Measurements from ENCODE around the gene ZNF710. TPM values are rescaled to one million over a fixed set of nuclear protein-coding genes. Genes with fewer than 3 reads are reported as not detected.

Gene ZNF710
- total and polyA plus RNA-seq, 2 of the 13 experiments (the other 11 are each of a cell fraction or from before 2014, with no cell fraction given): 4.7 to 20.6 TPM

DNA sequence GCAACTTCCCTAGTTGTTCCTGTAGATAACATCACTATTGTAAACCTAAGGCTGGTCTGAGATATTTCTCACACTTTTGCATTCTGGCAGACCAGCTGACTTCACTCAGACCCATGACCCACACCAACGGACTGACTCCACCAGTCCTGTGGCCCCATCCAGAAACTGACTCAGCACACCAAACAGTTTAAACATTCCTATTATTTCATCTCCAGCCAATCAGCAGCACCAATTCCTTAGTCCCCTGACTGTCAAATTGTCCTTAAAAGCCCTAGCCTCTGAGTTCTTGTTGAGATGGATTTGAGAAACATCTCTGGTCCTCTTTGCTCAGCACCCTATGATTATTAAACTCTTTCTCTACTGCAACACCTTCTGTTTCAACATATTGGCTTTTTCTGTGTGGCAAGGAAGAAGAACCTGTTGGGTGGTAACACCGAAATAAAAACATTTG lies 113.4 kb downstream of the ZNF710 start:
- Histone ChIP-seq H3K27ac (ENCODE audit: extremely low read length, insufficient read depth, low read length) (no peak overlapping the region), H3K79me2 (ENCODE audit: insufficient read depth, low read length) (no peaks in the 10 kb centered on the region), H3K9ac (ENCODE audit: insufficient read depth, low read depth, low read length) (no peak overlapping the region), H2AFZ (ENCODE audit: low read length) (no peak overlapping the region), H3K9me3 (ENCODE audit: low read length) (peaks cover 16% of the 10 kb centered on the region), H3K4me3 (replicated peaks in 1 of 3; ENCODE audit: insufficient read depth in 1 of 3, low read depth in 2 of 3, low read length in 3 of 3) (no peak overlapping the region), H3K4me1 (ENCODE audit: insufficient read depth, low read length) (0 out of 2 replicates have a peak, but pooled peaks cover 4% of the 10 kb centered on the region), H3K36me3 (replicated peaks in 1 of 2; ENCODE audit: control insufficient read depth in 1 of 2, insufficient read depth in 2 of 2, low read length in 2 of 2) (no peaks in the 10 kb centered on the region), H3K4me2 (ENCODE audit: low read depth, low read length) (no peak overlapping the region), H3K27me3 (ENCODE audit: control insufficient read depth in 1 of 2, insufficient read depth in 2 of 2, low read length in 2 of 2) (0 out of 5 replicates have a peak, but pooled peaks cover 0 to 4% of the 10 kb centered on the region in 2 experiments), H4K20me1 (ENCODE audit: insufficient read depth, low read length) (no peaks in the 10 kb centered on the region)
- DNase-seq (ENCODE audit: low spot score) (no peak), ATAC-seq (no peak), FAIRE-seq (no peak)
- ChIA-PET POLR2A (no interaction called here), CTCF (ENCODE audit: low intra/inter-chr PET ratio, low total read pairs) (no interaction called here)
- in situ Hi-C loops (cut with HindIII; ENCODE audit: extremely low pct_ligation_motif_present, low pct_unique_long_range_greater_than_20kb): no loop called here
- no peak for TF ChIP-seq SP1 (IDR thresholded peaks at IDR 0.05)
- no peak for TF ChIP-seq SP1 (CRISPR knock-in tag; IDR thresholded peaks at IDR 0.05)
- TF ChIP-seq, protein P1, sequence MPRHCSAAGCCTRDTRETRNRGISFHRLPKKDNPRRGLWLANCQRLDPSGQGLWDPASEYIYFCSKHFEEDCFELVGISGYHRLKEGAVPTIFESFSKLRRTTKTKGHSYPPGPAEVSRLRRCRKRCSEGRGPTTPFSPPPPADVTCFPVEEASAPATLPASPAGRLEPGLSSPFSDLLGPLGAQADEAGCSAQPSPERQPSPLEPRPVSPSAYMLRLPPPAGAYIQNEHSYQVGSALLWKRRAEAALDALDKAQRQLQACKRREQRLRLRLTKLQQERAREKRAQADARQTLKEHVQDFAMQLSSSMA (CRISPR knock-in tag; IDR thresholded peaks at IDR 0.05): no peak
- no peak for TF ChIP-seq MEF2D (CRISPR knock-in tag; IDR thresholded peaks at IDR 0.05)
- TF ChIP-seq ARNT (IDR thresholded peaks at IDR 0.05): no peak
- no peak for TF ChIP-seq ZNF780A (CRISPR knock-in tag; IDR thresholded peaks at IDR 0.05)
- TF ChIP-seq ZFP36 (IDR thresholded peaks at IDR 0.05; ENCODE audit: borderline replicate concordance, low read depth, low read length, partially characterized antibody): no peak
- no peak for TF ChIP-seq XRCC5 (optimal IDR thresholded peaks at IDR 0.05; ENCODE audit: low read length)
- TF ChIP-seq ZNF619 (CRISPR knock-in tag; IDR thresholded peaks at IDR 0.05): no peak
- no peak for TF ChIP-seq ZFP82 (CRISPR knock-in tag; IDR thresholded peaks at IDR 0.05; ENCODE audit: borderline replicate concordance)
- no peak for TF ChIP-seq ZXDC (CRISPR knock-in tag; IDR thresholded peaks at IDR 0.05)
- TF ChIP-seq, protein P2, sequence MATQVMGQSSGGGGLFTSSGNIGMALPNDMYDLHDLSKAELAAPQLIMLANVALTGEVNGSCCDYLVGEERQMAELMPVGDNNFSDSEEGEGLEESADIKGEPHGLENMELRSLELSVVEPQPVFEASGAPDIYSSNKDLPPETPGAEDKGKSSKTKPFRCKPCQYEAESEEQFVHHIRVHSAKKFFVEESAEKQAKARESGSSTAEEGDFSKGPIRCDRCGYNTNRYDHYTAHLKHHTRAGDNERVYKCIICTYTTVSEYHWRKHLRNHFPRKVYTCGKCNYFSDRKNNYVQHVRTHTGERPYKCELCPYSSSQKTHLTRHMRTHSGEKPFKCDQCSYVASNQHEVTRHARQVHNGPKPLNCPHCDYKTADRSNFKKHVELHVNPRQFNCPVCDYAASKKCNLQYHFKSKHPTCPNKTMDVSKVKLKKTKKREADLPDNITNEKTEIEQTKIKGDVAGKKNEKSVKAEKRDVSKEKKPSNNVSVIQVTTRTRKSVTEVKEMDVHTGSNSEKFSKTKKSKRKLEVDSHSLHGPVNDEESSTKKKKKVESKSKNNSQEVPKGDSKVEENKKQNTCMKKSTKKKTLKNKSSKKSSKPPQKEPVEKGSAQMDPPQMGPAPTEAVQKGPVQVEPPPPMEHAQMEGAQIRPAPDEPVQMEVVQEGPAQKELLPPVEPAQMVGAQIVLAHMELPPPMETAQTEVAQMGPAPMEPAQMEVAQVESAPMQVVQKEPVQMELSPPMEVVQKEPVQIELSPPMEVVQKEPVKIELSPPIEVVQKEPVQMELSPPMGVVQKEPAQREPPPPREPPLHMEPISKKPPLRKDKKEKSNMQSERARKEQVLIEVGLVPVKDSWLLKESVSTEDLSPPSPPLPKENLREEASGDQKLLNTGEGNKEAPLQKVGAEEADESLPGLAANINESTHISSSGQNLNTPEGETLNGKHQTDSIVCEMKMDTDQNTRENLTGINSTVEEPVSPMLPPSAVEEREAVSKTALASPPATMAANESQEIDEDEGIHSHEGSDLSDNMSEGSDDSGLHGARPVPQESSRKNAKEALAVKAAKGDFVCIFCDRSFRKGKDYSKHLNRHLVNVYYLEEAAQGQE (IDR thresholded peaks at IDR 0.05; ENCODE audit: borderline replicate concordance in 1 of 2, low read depth in 1 of 2, low read length in 2 of 2): no peak
- TF ChIP-seq GMEB2 (CRISPR knock-in tag; IDR thresholded peaks at IDR 0.05; ENCODE audit: low read depth): no peak
- no peak for TF ChIP-seq AKAP8 (CRISPR knock-in tag; IDR thresholded peaks at IDR 0.05)
- no peak for TF ChIP-seq FOXK2 (IDR thresholded peaks at IDR 0.05)
- no peak for TF ChIP-seq ZNF7 (CRISPR knock-in tag; IDR thresholded peaks at IDR 0.05)
- no peak for TF ChIP-seq HOXA9 (CRISPR knock-in tag; IDR thresholded peaks at IDR 0.05; ENCODE audit: borderline replicate concordance)
- intact Hi-C loops (cut with micrococcal nuclease; ENCODE audit: unreplicated experiment): no loop called here
- BruUV-seq (replicated peaks): no TSS peak
- 0% methylated on average over 2 of the region's 2 CpGs for WGBS (ENCODE audit: low lambda C conversion rate)

Data from HepG2 (cell line).